ENCODE results near the gene CCDC187. TPM values are rescaled to one million over a fixed set of nuclear protein-coding genes. Genes with fewer than 3 reads are reported as not detected.

The CCDC187 gene
- total RNA-seq, 1 experiment from 2014 or later = 0.04 TPM

- CTCF ChIA-PET = interaction anchor here (0.8 to 3.8 kb wide), 5 partner anchors 10 to 116 kb away, joined by 3 to 18 read pairs (median 5); no protein-coding TSS in a partner anchor
- DNase-seq (ENCODE audit: low spot score) (no peak), ATAC-seq (peak; percentile 45; the same call in 1 of the 2 replicates)
- Mint-ChIP-seq H3K27me3 (ENCODE audit: low read depth) (no peaks in the 10 kb centered on the region), H3K9me3 (no peaks in the 10 kb centered on the region), H3K4me1 (no peaks in the 10 kb centered on the region), H3K36me3 (no peaks in the 10 kb centered on the region), H3K4me3 (no peak overlapping the region), H3K27ac (no peak overlapping the region)
- POLR2A ChIA-PET = no interaction called here
- TF ChIP-seq USF2 (CRISPR knock-in tag; IDR thresholded peaks at IDR 0.05) (no peak), FOXP1 (CRISPR knock-in tag; IDR thresholded peaks at IDR 0.05; ENCODE audit: borderline replicate concordance) (0 out of 2 replicates have a peak, but pooled peaks have one; percentile 11), MYBL2 (CRISPR knock-in tag; IDR thresholded peaks at IDR 0.05) (no peak), FOXP4 (CRISPR knock-in tag; IDR thresholded peaks at IDR 0.05) (no peak), ZNF281 (CRISPR knock-in tag; IDR thresholded peaks at IDR 0.05) (no peak), SMAD3 (CRISPR knock-in tag; IDR thresholded peaks at IDR 0.05; ENCODE audit: borderline replicate concordance) (no peak), ZNF219 (CRISPR knock-in tag; IDR thresholded peaks at IDR 0.05; ENCODE audit: borderline replicate concordance) (no peak), ZNF263 (CRISPR knock-in tag; IDR thresholded peaks at IDR 0.05; ENCODE audit: low read depth) (peak; percentile 59)
These were observed 49.3 kb downstream of the CCDC187 start for GRCh38 chr9:136254381-136255165.

GRCh38 chr9:136253246-136254130 lies 50.4 kb downstream of the CCDC187 start:
- no peak for ATAC-seq
- POLR2A ChIA-PET = interaction anchor here (0.7 kb wide), 1 partner anchor 14 kb away, joined by 3 read pairs; no protein-coding TSS in a partner anchor
- H3K4me3 Mint-ChIP-seq = no peak overlapping the region
- TF ChIP-seq CDX4 (CRISPR knock-in tag; IDR thresholded peaks at IDR 0.05; ENCODE audit: borderline replicate concordance) (no peak), NFE2L1 (CRISPR knock-in tag; IDR thresholded peaks at IDR 0.05) (no peak), IRF1 (CRISPR knock-in tag; IDR thresholded peaks at IDR 0.05) (no peak), ARID4B (CRISPR knock-in tag; IDR thresholded peaks at IDR 0.05; ENCODE audit: borderline replicate concordance) (no peak), HMGA2 (CRISPR knock-in tag; IDR thresholded peaks at IDR 0.05) (no peak), NR2C2 (CRISPR knock-in tag; IDR thresholded peaks at IDR 0.05) (no peak), MAX (CRISPR knock-in tag; IDR thresholded peaks at IDR 0.05) (no peak), ZNF425 (CRISPR knock-in tag; conservative IDR thresholded peaks at IDR 0.05) (no peak)

More at GRCh38 chr9:136253246-136254130, 50.4 kb downstream of the CCDC187 start:
- H3K4me1 Mint-ChIP-seq = no peaks in the 10 kb centered on the region
- H3K27me3 Mint-ChIP-seq (ENCODE audit: low read depth) = no peaks in the 10 kb centered on the region
- no peak overlapping the region; the same call in 1 of the 2 replicates for H3K27ac Mint-ChIP-seq
- H3K9me3 Mint-ChIP-seq = no peaks in the 10 kb centered on the region
- H3K36me3 Mint-ChIP-seq = no peaks in the 10 kb centered on the region
- no peak for DNase-seq (ENCODE audit: low spot score)
- CTCF ChIA-PET = interaction anchor here (1.0 to 1.1 kb wide), 3 partner anchors 11 to 110 kb away, joined by 3 to 5 read pairs (median 3); no protein-coding TSS in a partner anchor
